ENCODE results near the gene PKD2.

- TF ChIP-seq CTCF (IDR thresholded peaks at IDR 0.05) (no peak), POLR2A (IDR thresholded peaks at IDR 0.05) (no peak), POLR2AphosphoS5 (IDR thresholded peaks at IDR 0.05) (no peak)
Measured at GRCh38 chr4:88101165-88101564, 93.7 kb downstream of the PKD2 start.
